K562 (cell line): ENCODE results near the gene DHX35. TPM values are rescaled to one million over a fixed set of nuclear protein-coding genes. Genes with fewer than 3 reads are reported as not detected.

ENCODE experiments used
- ATAC-seq: fragments of 200-7000 bp; cut with Tn5 transposase; 3 replicates; pipeline ENCODE4 v1.9.1; 2020; ENCODE audit warnings: moderate library complexity
- BruUV-seq: library from RNA; stranded (reverse); fragments of 400-500 nt; replicated peaks from 2 replicates; lab custom pipeline; 2021; lab: Mats Ljungman, UMichigan
- CTCF ChIA-PET: fragments of 300-600 bp; formaldehyde crosslinking; extraction: SDS; loops from one replicate; lab custom pipeline; 2021; ENCODE audit warnings: low intra/inter-chr PET ratio; lab: Yijun Ruan, JAX
- POLR2A ChIA-PET: fragments of 300-600, 350-650 bp; sonication (Branson Sonifier 250); formaldehyde crosslinking; extraction: SDS; loops from one replicate; lab custom pipeline; 2021; ENCODE audit warnings: antibody characterized with exemption, inconsistent platforms; lab: Yijun Ruan, JAX
- DNase-seq, 4 experiments: peaks; one replicate each; pipeline versions ENCODE4 v3.0.0 to v3.0.0-alpha.2; 2011 to 2018; ENCODE audit warnings: low spot score in 3 of 4, mixed read lengths in 3 of 4; ENCODE audit errors: extremely low read depth in 1 of 4
- FAIRE-seq: peaks from 2 replicates; lab custom pipeline; 2011; peaks lifted over from hg19 to GRCh38; lab: Jason Lieb, UNC
- H2AFZ ChIP-seq: 2 replicates; pipeline ENCODE4 v1.6.0; 2011; ENCODE audit warnings: low read depth, low read length, control low read depth, inconsistent platforms
- H3K27ac ChIP-seq: fragments of 200-600 bp; 3 replicates; pipeline ENCODE4 v1.8.0; 2011; ENCODE audit warnings: low read depth, mild to moderate bottlenecking, control low read depth, inconsistent platforms, low read length, moderate library complexity, mixed read lengths; ENCODE audit errors: extremely low read depth
- H3K27me3 ChIP-seq, 2 experiments: fragments of 300-600 bp in 1 of 2; 2 replicates in 1 of 2; 3 replicates in 1 of 2; pipeline versions ENCODE4 v1.6.0 to v1.8.0; 2011; ENCODE audit warnings: inconsistent platforms in 2 of 2, low read length in 2 of 2, mild to moderate bottlenecking in 1 of 2, mixed read lengths in 1 of 2, moderate library complexity in 1 of 2; ENCODE audit not compliant: control insufficient read depth in 2 of 2, insufficient read depth in 2 of 2
- H3K36me3 ChIP-seq: fragments of 300-600 bp; 3 replicates; pipeline ENCODE4 v1.8.0; 2011; ENCODE audit warnings: mild to moderate bottlenecking, low read length, inconsistent platforms; ENCODE audit not compliant: control insufficient read depth, insufficient read depth
- H3K4me1 ChIP-seq, 2 experiments: fragments of 200-600 bp in 1 of 2; replicated peaks in 1 of 2; 2 replicates in 1 of 2; 3 replicates in 1 of 2; pipeline versions ENCODE4 v1.5.1 to v1.8.0; 2011; ENCODE audit warnings: inconsistent platforms in 2 of 2, low read length in 2 of 2, mild to moderate bottlenecking in 1 of 2, mixed read lengths in 1 of 2, moderate library complexity in 1 of 2; ENCODE audit not compliant: control insufficient read depth in 2 of 2, insufficient read depth in 2 of 2
- H3K4me2 ChIP-seq: 2 replicates; pipeline ENCODE4 v1.6.1; 2011; ENCODE audit warnings: low read length, control low read depth, inconsistent platforms, mixed read lengths; ENCODE audit not compliant: insufficient read depth
- H3K4me3 ChIP-seq: fragments of 200-600 bp; sonication (generic), shearing (Covaris generic); 2 replicates; pipeline ENCODE4 v1.5.1; 2016; ENCODE audit warnings: control low read depth, inconsistent platforms
- H3K79me2 ChIP-seq: fragments of 200-600 bp; 3 replicates; pipeline ENCODE4 v1.8.0; 2011; ENCODE audit warnings: low read length, inconsistent platforms; ENCODE audit not compliant: control insufficient read depth, insufficient read depth
- H3K9ac ChIP-seq, 2 experiments: 2 replicates each; pipeline versions ENCODE4 v1.6.0 to v1.6.1; 2011; ENCODE audit warnings: low read depth in 2 of 2, low read length in 2 of 2, control low read depth in 1 of 2, inconsistent platforms in 1 of 2, mild to moderate bottlenecking in 1 of 2, mixed read lengths in 1 of 2; ENCODE audit not compliant: insufficient read depth in 1 of 2
- H3K9me1 ChIP-seq: one replicate; pipeline ENCODE4 v1.6.0; 2011; ENCODE audit warnings: inconsistent platforms, mild to moderate bottlenecking, low read length, moderate library complexity; ENCODE audit not compliant: control insufficient read depth, insufficient read depth
- H3K9me3 ChIP-seq: replicated peaks from 2 replicates; pipeline ENCODE4 v1.5.1; 2011; ENCODE audit warnings: low read depth, low read length, inconsistent platforms; ENCODE audit not compliant: control insufficient read depth, insufficient read depth
- H4K20me1 ChIP-seq: replicated peaks from 2 replicates; pipeline ENCODE4 v1.6.1; 2011; ENCODE audit warnings: low read length, inconsistent platforms, mixed read lengths; ENCODE audit not compliant: control insufficient read depth, insufficient read depth
- CHD4 ChIP-seq: fragments of 200-600 bp; sonication (generic); IDR thresholded peaks from 3 replicates; pipeline ENCODE4 v1.6.1; 2012; ENCODE audit warnings: low read depth, mild to moderate bottlenecking, mixed read lengths, low read length, inconsistent platforms; ENCODE audit not compliant: insufficient read depth, insufficient replicate concordance, poor library complexity, severe bottlenecking
- EZH2 ChIP-seq: IDR thresholded peaks from 2 replicates; pipeline ENCODE4 v1.6.1; 2012; ENCODE audit warnings: low read depth, mild to moderate bottlenecking, inconsistent platforms, low read length, borderline replicate concordance
- HES1 ChIP-seq: fragments of 450-650 bp; IDR thresholded peaks from 2 replicates; pipeline ENCODE4 v1.6.1; 2016; ENCODE audit warnings: low read depth, mild to moderate bottlenecking, moderate library complexity
- HOXB6 ChIP-seq: fragments of 250-450 bp; sonication (Bioruptor Pico); IDR thresholded peaks from 2 replicates; pipeline ENCODE4 v1.5.1; 2022; ENCODE audit warnings: mild to moderate bottlenecking, borderline replicate concordance
- LARP7 ChIP-seq: fragments of 450-650 bp; IDR thresholded peaks from 2 replicates; pipeline ENCODE4 v1.6.1; 2016
- MED1 ChIP-seq: sonication (generic); formaldehyde crosslinking; IDR thresholded peaks from 2 replicates; pipeline ENCODE4 v1.8.1; 2023; ENCODE audit warnings: missing genetic modification reagents, borderline replicate concordance
- NCOA4 ChIP-seq: fragments of 450-650 bp; IDR thresholded peaks from 2 replicates; pipeline ENCODE4 v1.6.1; 2018; ENCODE audit warnings: mild to moderate bottlenecking; ENCODE audit not compliant: partially characterized antibody
- PML ChIP-seq: IDR thresholded peaks from 2 replicates; pipeline ENCODE4 v1.6.1; 2012; ENCODE audit warnings: low read length, inconsistent platforms
- RBM17 ChIP-seq: fragments of 200-400 bp; formaldehyde crosslinking; IDR thresholded peaks from 2 replicates; pipeline ENCODE4 v1.6.1; 2017; ENCODE audit warnings: low read depth, mild to moderate bottlenecking, low read length, borderline replicate concordance
- SIRT6 ChIP-seq: IDR thresholded peaks from one replicate; pipeline ENCODE4 v1.6.1; 2012; ENCODE audit warnings: low read depth, mild to moderate bottlenecking, control low read depth, inconsistent platforms, low read length, moderate library complexity
- SMARCA4 ChIP-seq: fragments of 450-650 bp; IDR thresholded peaks from 2 replicates; pipeline ENCODE4 v1.6.1; 2016
- SRSF7 ChIP-seq: fragments of 200-400 bp; formaldehyde crosslinking; optimal IDR thresholded peaks from 2 replicates; pipeline ENCODE3; 2017; ENCODE audit warnings: mild to moderate bottlenecking, low read depth, low read length
- TBL1XR1 ChIP-seq, 2 experiments: IDR thresholded peaks; 2 replicates each; pipeline ENCODE4 v1.6.1; 2012; ENCODE audit warnings: improper control_type of control experiment in 2 of 2, low read length in 2 of 2, mild to moderate bottlenecking in 1 of 2
- ZNF696 ChIP-seq: fragments of 250-450 bp; sonication (Bioruptor Pico); conservative IDR thresholded peaks from 2 replicates; pipeline ENCODE4 v1.4.0; 2020; ENCODE audit warnings: mild to moderate bottlenecking, moderate library complexity
- ZNF79 ChIP-seq: fragments of 250-450 bp; sonication (Bioruptor Pico); IDR thresholded peaks from 2 replicates; pipeline ENCODE4 v1.4.0; 2020; ENCODE audit warnings: low read depth, mild to moderate bottlenecking, moderate library complexity
- WGBS: fragments of 100-300 bp; shearing (Covaris generic); methylation state at CpG from one replicate; pipeline ENCODE4 v1.1.6; 2016; ENCODE audit warnings: low coverage, mixed read lengths; ENCODE audit not compliant: insufficient coverage; ENCODE audit errors: missing lambda C conversion rate; 5-methylcytosine and 5-hydroxymethylcytosine counted together
- in situ Hi-C: fragments of 300-500 bp; cut with MboI; formaldehyde crosslinking; loops from 4 replicates; pipeline ENCODE4 v1.15.0; 2018; ENCODE audit warnings: inconsistent platforms, mixed read lengths
- intact Hi-C: fragments of 100-400 bp; cut with micrococcal nuclease; formaldehyde crosslinking; loops from 2 replicates; pipeline ENCODE4 v1.14.2; 2022
- polyA plus RNA-seq, 8 experiments: library from polyadenylated mRNA; depleted of rRNA in 4 of 8; stranded (reverse) in 5 of 8; unstranded in 3 of 8; fragments of >200 nt; fragmentation: Nextera tagmentation in 2 of 8; fragmentation: Illumina TruSeq in 1 of 8; extraction: Ambion mirVana in 2 of 8; extraction: Trizol in 1 of 8; gene quantifications; 2 replicates each; pipeline versions ENCODE4 v1.2.1 to v1.2.3, GENCODE V29; 2011 to 2014; ENCODE audit warnings: inconsistent platforms in 1 of 8, missing spikeins in 1 of 8
- total RNA-seq, 7 experiments: library from RNA; depleted of rRNA in 6 of 7; stranded (reverse); fragments of >200 nt in 6 of 7; fragmentation: Illumina TruSeq in 2 of 7; extraction: Trizol in 2 of 7; gene quantifications; 2 replicates each; pipeline versions ENCODE4 v1.2.1 to v1.2.3, GENCODE V29; 2011 to 2021; ENCODE audit warnings: low replicate concordance in 1 of 7
- TF ChIP-seq, protein P1 (sequence below): fragments of 250-450 bp; sonication (Bioruptor Pico); IDR thresholded peaks from 2 replicates; pipeline ENCODE4 v1.9.0; 2021; ENCODE audit warnings: mild to moderate bottlenecking
- TF ChIP-seq, protein P2 (sequence below): IDR thresholded peaks from 3 replicates; pipeline ENCODE4 v1.6.1; 2011; ENCODE audit warnings: borderline replicate concordance, mild to moderate bottlenecking, moderate library complexity; ENCODE audit not compliant: insufficient read length; ENCODE audit errors: extremely low read depth

The DHX35 gene
- total and polyA plus RNA-seq, 9 of the 15 experiments (the other 6 are each of a cell fraction or from before 2014, with no cell fraction given) = 6.5 to 25.6 (median 16.9) TPM

- TF ChIP-seq HES1 (no peak), PML (no peak), CHD4 (no peak), ZNF696 (CRISPR knock-in tag) (no peak), ZNF79 (CRISPR knock-in tag) (no peak)
- TF ChIP-seq, all 486 proteins: peak for 0
Measured at GRCh38 chr20:38999217-38999616, 37.1 kb downstream of the DHX35 start (continued).

DNA sequence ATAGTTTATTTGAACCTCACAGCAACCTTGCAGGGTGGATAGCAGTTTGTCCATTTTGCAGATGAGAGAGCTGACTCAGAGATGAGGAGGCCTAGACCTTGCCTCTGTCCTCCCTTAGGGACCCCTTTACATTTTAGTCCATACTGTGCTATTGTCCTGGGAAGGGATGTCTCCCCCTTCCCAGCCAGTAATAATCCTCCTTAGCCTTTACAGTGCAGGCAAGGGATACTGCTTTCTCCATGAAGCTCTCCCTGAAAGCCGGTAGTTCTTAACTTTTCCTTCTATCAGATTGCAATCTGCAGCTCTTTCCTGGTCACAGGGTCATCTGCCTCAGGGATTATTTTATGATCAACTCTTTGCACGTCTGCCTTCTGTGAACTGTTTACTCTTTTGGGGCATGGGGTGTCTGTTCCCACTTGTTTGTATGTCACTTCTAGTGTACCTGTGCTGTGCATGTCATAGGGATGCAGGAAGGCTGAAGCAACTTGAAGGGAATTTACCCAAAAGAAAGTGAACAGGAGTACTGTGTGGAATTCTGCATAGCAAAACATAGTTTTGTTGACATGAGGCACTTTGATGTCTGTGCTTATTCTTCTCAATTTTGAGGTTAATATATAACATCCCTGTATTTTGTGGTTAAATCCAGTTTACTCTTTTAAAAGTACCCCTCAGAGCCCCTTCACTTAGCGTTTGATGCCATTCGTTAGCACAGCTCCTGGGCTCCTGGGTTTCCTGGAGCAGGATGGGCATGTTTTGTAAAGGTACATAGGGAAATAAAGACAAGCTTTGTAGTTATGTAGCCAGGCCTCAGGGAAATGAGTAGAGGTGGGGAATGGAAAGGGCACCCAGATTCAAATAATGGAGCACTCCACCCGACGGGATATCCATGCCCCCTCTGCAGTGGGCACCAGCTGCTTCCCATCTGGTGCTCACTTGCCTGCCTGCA lies 38.1 kb downstream of the DHX35 start:
- CTCF ChIA-PET = no interaction called here
- Histone ChIP-seq H3K4me2 (no peak overlapping the region), H3K27ac (no peak overlapping the region), H3K79me2 (no peaks in the 10 kb centered on the region; the same call in 2 of the 3 replicates), H3K36me3 (peaks cover 82% of the 10 kb centered on the region), H3K4me1 (peaks cover 13 to 25% of the 10 kb centered on the region in 2 experiments; a peak in 4 of 5 replicates), H3K27me3 (no peaks in the 10 kb centered on the region), H4K20me1 (no peaks in the 10 kb centered on the region), H3K9me3 (no peaks in the 10 kb centered on the region), H3K9ac (no peak overlapping the region), H2AFZ (no peak overlapping the region), H3K4me3 (no peak overlapping the region), H3K9me1 (peaks cover 4% of the 10 kb centered on the region)
- WGBS = 86% methylated on average over 6 of the region's 6 CpGs
- FAIRE-seq = no peak
- TF ChIP-seq LARP7 = no peak
- no peak for TF ChIP-seq SRSF7
- TF ChIP-seq RBM17 = no peak
- TF ChIP-seq, protein P1, sequence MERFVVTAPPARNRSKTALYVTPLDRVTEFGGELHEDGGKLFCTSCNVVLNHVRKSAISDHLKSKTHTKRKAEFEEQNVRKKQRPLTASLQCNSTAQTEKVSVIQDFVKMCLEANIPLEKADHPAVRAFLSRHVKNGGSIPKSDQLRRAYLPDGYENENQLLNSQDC (CRISPR knock-in tag) = no peak
- TF ChIP-seq, protein P2, sequence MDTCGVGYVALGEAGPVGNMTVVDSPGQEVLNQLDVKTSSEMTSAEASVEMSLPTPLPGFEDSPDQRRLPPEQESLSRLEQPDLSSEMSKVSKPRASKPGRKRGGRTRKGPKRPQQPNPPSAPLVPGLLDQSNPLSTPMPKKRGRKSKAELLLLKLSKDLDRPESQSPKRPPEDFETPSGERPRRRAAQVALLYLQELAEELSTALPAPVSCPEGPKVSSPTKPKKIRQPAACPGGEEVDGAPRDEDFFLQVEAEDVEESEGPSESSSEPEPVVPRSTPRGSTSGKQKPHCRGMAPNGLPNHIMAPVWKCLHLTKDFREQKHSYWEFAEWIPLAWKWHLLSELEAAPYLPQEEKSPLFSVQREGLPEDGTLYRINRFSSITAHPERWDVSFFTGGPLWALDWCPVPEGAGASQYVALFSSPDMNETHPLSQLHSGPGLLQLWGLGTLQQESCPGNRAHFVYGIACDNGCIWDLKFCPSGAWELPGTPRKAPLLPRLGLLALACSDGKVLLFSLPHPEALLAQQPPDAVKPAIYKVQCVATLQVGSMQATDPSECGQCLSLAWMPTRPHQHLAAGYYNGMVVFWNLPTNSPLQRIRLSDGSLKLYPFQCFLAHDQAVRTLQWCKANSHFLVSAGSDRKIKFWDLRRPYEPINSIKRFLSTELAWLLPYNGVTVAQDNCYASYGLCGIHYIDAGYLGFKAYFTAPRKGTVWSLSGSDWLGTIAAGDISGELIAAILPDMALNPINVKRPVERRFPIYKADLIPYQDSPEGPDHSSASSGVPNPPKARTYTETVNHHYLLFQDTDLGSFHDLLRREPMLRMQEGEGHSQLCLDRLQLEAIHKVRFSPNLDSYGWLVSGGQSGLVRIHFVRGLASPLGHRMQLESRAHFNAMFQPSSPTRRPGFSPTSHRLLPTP = no peak
- no peak for TF ChIP-seq MED1 (CRISPR knock-in tag)
- no peak for TF ChIP-seq EZH2
- TF ChIP-seq HOXB6 (CRISPR knock-in tag) = no peak
- no peak for TF ChIP-seq SIRT6
- no peak for TF ChIP-seq NCOA4
- no peak for TF ChIP-seq SMARCA4
- TF ChIP-seq TBL1XR1 (IDR thresholded peaks at IDR 0.05; ENCODE audit: low read length in 2 of 2) = no peak
- in situ Hi-C loops = no loop called here
- DNase-seq = no peak
- BruUV-seq = no TSS peak
- intact Hi-C loops = loop anchor here (5.0 kb wide), 2 partner anchors 38 to 53 kb away; partner anchors contain the start of gene DHX35
- ATAC-seq = no peak
- POLR2A ChIA-PET = interaction anchor here (0.7 to 1.5 kb wide), 3 partner anchors 12 to 517 kb away, joined by 3 to 5 read pairs (median 5); no protein-coding TSS in a partner anchor
